ENCODE results near the gene DNAH3.
"Not testable (repeated sequence)": the region's sequence is repeated elsewhere in the genome, so short reads cannot be mapped to it uniquely, and the experiment has no call there.

The DNAH3 gene

GRCh38 chr16:20940871-20941635, 209.6 kb downstream of the DNAH3 start:
- DNase-seq (ENCODE audit: low read depth in 2 of 2), result peak in 1 of 2 donors; percentile 17

- DNase-seq (ENCODE audit: low read depth in 2 of 2), result no peak
Observed at GRCh38 chr16:20939611-20940010, 211.0 kb downstream of the DNAH3 start.

GRCh38 chr16:20938426-20938825, 212.2 kb downstream of the DNAH3 start:
- DNase-seq (ENCODE audit: low read depth in 2 of 2), result no peak

GRCh38 chr16:20937736-20938135, 212.9 kb downstream of the DNAH3 start:
- DNase-seq (ENCODE audit: low read depth in 2 of 2), result no peak

- no peak for DNase-seq (ENCODE audit: low read depth in 2 of 2)
Observed at GRCh38 chr16:20933589-20933988, 217.1 kb downstream of the DNAH3 start.

- DNase-seq (ENCODE audit: low read depth in 2 of 2), result no peak
Observed at GRCh38 chr16:20931066-20931600, 219.5 kb downstream of the DNAH3 start.

GRCh38 chr16:20930365-20930690, 220.3 kb downstream of the DNAH3 start:
- no peak for DNase-seq (ENCODE audit: low read depth in 2 of 2)

GRCh38 chr16:20929676-20930364, 220.8 kb downstream of the DNAH3 start:
- DNase-seq (ENCODE audit: low read depth in 2 of 2), result not testable (repeated sequence)

GRCh38 chr16:20928774-20929411, 221.8 kb downstream of the DNAH3 start:
- DNase-seq (ENCODE audit: low read depth in 2 of 2), result no peak

GRCh38 chr16:20925751-20926150, 224.9 kb downstream of the DNAH3 start:
- DNase-seq (ENCODE audit: low read depth in 2 of 2), result no peak

- DNase-seq (ENCODE audit: low read depth in 2 of 2), result no peak
Observed at GRCh38 chr16:20923876-20924275, 226.8 kb downstream of the DNAH3 start.

GRCh38 chr16:20920799-20921198, 229.8 kb downstream of the DNAH3 start:
- DNase-seq (ENCODE audit: low read depth in 2 of 2), result no peak

- no peak for DNase-seq (ENCODE audit: low read depth in 2 of 2)
Observed at GRCh38 chr16:20920091-20920490, 230.6 kb downstream of the DNAH3 start.

GRCh38 chr16:20918486-20919239, 232.0 kb downstream of the DNAH3 start:
- DNase-seq (ENCODE audit: low read depth in 2 of 2), result no peak

GRCh38 chr16:20916942-20917341, 233.7 kb downstream of the DNAH3 start:
- DNase-seq (ENCODE audit: low read depth in 2 of 2), result no peak

GRCh38 chr16:20916289-20916688, 234.4 kb downstream of the DNAH3 start:
- DNase-seq (ENCODE audit: low read depth in 2 of 2), result no peak

GRCh38 chr16:20911361-20911760, 239.3 kb downstream of the DNAH3 start:
- DNase-seq (ENCODE audit: low read depth in 2 of 2), result no peak

GRCh38 chr16:20910781-20911321, 239.8 kb downstream of the DNAH3 start:
- no peak for DNase-seq (ENCODE audit: low read depth in 2 of 2)

GRCh38 chr16:20906341-20907255, 244.0 kb downstream of the DNAH3 start:
- no peak for DNase-seq (ENCODE audit: low read depth in 2 of 2)

- no peak for DNase-seq (ENCODE audit: low read depth in 2 of 2)
Observed at GRCh38 chr16:20905576-20905975, 245.1 kb downstream of the DNAH3 start.

All from stimulated activated CD8-positive, alpha-beta memory T cell treated with anti-CD3 and anti-CD28 coated beads, Interleukin-15, amount 100 ng/mL, for 48 hours (primary cell).